ENCODE measurements around the gene MAP2K5.

DNA sequence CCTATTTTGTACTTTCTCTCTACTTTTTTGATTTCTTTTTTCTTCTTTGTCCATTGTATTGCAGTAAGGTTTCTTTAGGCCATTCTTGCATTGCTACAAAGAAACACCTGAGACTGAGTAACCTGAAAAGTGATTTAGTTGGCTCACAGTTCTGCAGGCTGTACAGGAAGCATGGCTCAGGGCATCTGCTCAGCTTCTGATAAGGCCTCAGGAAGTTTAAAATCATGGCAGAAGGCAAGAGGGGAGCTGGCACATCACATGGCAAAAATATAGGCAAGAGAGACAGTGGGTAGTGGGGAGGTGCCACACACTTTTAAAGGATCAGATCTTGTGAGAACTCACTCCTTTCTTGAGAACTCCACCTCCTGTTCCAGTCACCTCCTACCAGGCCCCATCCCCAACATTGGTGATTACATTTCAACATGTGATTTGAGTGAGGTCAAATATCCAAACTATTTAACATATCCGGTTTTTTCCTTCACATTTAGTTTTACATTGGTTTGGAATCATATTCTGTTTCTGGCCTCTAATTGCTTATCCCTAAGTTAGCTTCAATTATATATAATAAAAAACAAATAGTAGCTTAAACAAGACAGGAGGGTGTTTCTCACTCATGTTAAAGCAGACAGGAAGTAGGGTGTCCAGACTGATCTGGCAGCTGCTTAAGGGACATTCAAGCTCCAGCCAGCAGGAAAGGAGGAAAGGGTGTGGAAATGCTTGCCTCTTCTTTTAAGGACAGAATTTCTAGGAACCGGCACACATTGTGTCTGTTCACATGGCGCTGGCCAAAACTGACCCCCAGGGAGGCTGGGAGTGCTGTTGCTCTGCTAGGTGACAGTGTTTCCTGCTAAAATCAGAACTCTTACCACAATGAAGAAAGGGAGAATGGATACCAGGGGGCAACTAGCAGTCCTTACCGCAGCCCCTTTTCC, 254.0 kb downstream of the MAP2K5 start:
- TF ChIP-seq CTCF (IDR thresholded peaks at IDR 0.05; ENCODE audit: low read depth, low read length), result no peak
- TF ChIP-seq POLR2A (IDR thresholded peaks at IDR 0.05; ENCODE audit: extremely low read depth, insufficient read length), result no peak
- TF ChIP-seq MAX (IDR thresholded peaks at IDR 0.05; ENCODE audit: low read depth, low read length), result no peak
